Ovary (tissue), 9 donors: ENCODE results near the gene ABHD8. TPM values are rescaled to one million over a fixed set of nuclear protein-coding genes. Genes with fewer than 3 reads are reported as not detected.

Source experiments
- DNase-seq, 5 donors: peaks; one replicate each; pipeline ENCODE4 v3.0.0-alpha.2; 2019 to 2020
- H3K27ac ChIP-seq, 2 donors: fragments of 200-600 bp; one replicate each; pipeline versions ENCODE4 v1.5.1 to v1.8.0; 2019 to 2022
- H3K27me3 ChIP-seq: fragments of 200-600 bp; one replicate; pipeline ENCODE4 v1.8.0; 2022
- H3K36me3 ChIP-seq: fragments of 200-600 bp; sonication (generic); one replicate; pipeline ENCODE4 v1.5.1; 2019
- H3K4me1 ChIP-seq: one replicate; pipeline ENCODE4 v1.8.1; 2013; ENCODE audit warnings: mild to moderate bottlenecking, moderate library complexity; ENCODE audit not compliant: insufficient read depth
- H3K4me3 ChIP-seq: fragments of 200-600 bp; sonication (generic); one replicate; pipeline ENCODE4 v1.5.1; 2017
- H3K9me3 ChIP-seq, 2 donors: fragments of 200-600 bp in 1 of 2; sonication (generic) in 1 of 2; one replicate each; pipeline versions ENCODE4 v1.5.1 to v1.8.1; 2013 to 2019; ENCODE audit warnings: mild to moderate bottlenecking in 1 of 2, moderate library complexity in 1 of 2
- EP300 ChIP-seq: sonication (generic); formaldehyde crosslinking; IDR thresholded peaks from one replicate; pipeline ENCODE4 v1.6.1; 2017; ENCODE audit warnings: antibody characterized with exemption
- POLR2A ChIP-seq: fragments of 450-650 bp; IDR thresholded peaks from one replicate; pipeline ENCODE4 v1.6.1; 2017; ENCODE audit warnings: antibody characterized with exemption, mild to moderate bottlenecking, moderate library complexity
- WGBS, 3 donors: extraction: QIAGEN DNeasy Blood & Tissue Kit in 1 of 3; methylation state at CpG; one replicate each; pipeline versions ENCODE4 v1.1.5 to v1.1.7; 2013 to 2017; 5-methylcytosine and 5-hydroxymethylcytosine counted together
- intact Hi-C, 4 donors: fragments of 100-400 bp; cut with DNase I; formaldehyde crosslinking; loops; one replicate each; pipeline versions ENCODE4 v1.11.0 to v1.15.1; 2022 to 2023
- polyA plus RNA-seq, 2 donors: library from polyadenylated mRNA; stranded (reverse); fragments of 200-250 nt in 1 of 2; fragments of 350-450 nt in 1 of 2; fragmentation: Illumina TruSeq in 1 of 2; extraction: RNeasy Lipid Tissue Mini Kit (QIAGEN cat#74804) in 1 of 2; gene quantifications; one replicate each; pipeline ENCODE4 v1.2.3, GENCODE V29; 2013 to 2014
- total RNA-seq, 7 donors: library from RNA; depleted of rRNA in 2 of 7; stranded (reverse); fragments of >200 nt in 2 of 7; fragmentation: NEBNext Ultra II Directional in 3 of 7; extraction: Animal tissue kit (Norgen Biotek cat#: 25700) in 3 of 7; gene quantifications; one replicate each; pipeline versions ENCODE4 v1.1.0 to v1.2.4, GENCODE V29; 2016 to 2023
- TF ChIP-seq, protein P1 (sequence below), 3 donors: fragments of 450-650 bp in 2 of 3; fragments of 200-600 bp in 1 of 3; IDR thresholded peaks; one replicate each; pipeline versions ENCODE4 v1.5.1 to v1.8.0; 2016 to 2022; ENCODE audit warnings: antibody characterized with exemption in 3 of 3, mild to moderate bottlenecking in 1 of 3
- donor health status: DM: no; HTN: no; CAD: no; lungs with moderate emphysema.
- donor health status: DM: no; HTN: no; CAD: no.
- donor health status: Bipolar disorder and iron deficiency.
- donor health status: DM: yes; HTN: yes; CAD: no.
- donor health status: DM: no; HTN: no; CAD: no.
- donor health status: DM: yes; HTN: yes; CAD: no.

Gene ABHD8
- total and polyA plus RNA-seq, 9 donors = 0.55 to 25.1 (median 15.3) TPM

DNA sequence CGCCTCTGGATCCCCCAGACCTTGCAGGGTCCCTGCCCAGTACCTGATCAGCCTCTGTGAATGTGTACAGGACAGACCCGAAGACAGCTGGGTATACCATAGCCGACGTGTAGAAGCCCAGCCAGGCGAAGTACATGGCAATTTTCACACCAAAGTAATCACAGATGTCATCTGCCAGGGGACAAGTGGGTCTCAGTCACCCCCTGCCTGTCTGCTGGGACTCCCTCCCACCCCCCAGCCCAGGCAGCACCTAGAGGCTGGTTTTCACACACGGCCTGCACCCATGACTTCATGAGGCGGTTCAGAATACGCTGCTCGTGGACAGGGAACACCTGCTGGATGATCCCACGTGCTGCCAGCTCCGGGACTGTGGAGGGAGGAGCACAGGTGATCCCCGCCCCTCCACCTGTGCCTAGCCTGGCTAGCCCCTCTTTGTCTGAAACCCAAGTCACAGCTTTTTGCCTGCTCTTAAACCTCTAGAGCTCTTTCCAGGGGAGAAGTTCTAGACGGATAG, 27.9 kb upstream of the ABHD8 start:
- intact Hi-C loops = no loop called here

DNA sequence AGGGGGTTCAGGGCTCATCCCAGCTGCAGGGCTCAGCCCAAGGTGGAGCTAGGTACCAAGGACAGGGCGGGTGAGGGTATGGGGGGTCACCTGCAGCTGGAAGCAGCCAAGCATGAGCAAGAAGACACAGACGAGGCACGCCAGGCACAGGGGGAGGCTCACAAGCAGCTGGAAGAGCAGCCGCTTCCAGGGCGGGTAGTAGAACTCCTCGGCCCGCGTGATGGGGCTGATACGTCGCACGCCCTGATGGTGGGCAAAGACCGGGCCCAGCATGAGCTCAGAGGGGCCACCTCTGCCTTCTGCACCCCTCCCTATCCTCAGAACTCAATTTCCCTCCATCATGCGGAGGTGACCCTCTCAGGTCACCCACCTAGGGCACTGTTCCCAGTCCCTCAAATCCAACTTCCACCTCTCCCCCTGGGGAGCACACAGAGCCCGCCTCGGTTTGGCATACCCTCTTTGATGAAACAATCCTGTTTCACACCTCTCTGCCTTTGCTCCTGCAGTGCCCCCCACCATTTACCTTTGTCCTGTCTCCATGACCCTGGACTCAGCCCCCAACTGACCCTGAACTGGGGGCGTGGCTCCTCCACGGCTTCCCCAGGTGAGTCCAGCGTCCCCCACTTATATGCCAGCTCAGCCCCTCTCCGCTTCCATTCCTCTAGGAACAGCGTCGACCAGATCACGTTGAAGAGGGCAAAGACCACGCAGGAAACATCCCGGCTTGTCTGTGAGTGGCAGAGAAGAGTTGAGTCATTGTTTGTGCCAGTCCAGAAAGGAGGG, 27.2 kb upstream of the ABHD8 start:
- TF ChIP-seq, protein P1, sequence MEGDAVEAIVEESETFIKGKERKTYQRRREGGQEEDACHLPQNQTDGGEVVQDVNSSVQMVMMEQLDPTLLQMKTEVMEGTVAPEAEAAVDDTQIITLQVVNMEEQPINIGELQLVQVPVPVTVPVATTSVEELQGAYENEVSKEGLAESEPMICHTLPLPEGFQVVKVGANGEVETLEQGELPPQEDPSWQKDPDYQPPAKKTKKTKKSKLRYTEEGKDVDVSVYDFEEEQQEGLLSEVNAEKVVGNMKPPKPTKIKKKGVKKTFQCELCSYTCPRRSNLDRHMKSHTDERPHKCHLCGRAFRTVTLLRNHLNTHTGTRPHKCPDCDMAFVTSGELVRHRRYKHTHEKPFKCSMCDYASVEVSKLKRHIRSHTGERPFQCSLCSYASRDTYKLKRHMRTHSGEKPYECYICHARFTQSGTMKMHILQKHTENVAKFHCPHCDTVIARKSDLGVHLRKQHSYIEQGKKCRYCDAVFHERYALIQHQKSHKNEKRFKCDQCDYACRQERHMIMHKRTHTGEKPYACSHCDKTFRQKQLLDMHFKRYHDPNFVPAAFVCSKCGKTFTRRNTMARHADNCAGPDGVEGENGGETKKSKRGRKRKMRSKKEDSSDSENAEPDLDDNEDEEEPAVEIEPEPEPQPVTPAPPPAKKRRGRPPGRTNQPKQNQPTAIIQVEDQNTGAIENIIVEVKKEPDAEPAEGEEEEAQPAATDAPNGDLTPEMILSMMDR (IDR thresholded peaks at IDR 0.05) = no peak
- TF ChIP-seq EP300 (no peak), POLR2A (no peak)
- Histone ChIP-seq H3K27ac (no peak overlapping the region), H3K36me3 (no peaks in the 10 kb centered on the region), H3K4me3 (no peak overlapping the region), H3K27me3 (no peaks in the 10 kb centered on the region), H3K9me3 (no peaks in the 10 kb centered on the region), H3K4me1 (peaks cover 7% of the 10 kb centered on the region)
- intact Hi-C loops = no loop called here
- no peak for DNase-seq
- WGBS, 3 donors = 89 to 93% (median 92%) methylated on average over 24 of the region's 24 CpGs

More for the DNA sequence above, 27.9 kb upstream of the ABHD8 start:
- Histone ChIP-seq H3K4me3 (no peak overlapping the region), H3K9me3 (no peaks in the 10 kb centered on the region), H3K36me3 (no peaks in the 10 kb centered on the region), H3K27me3 (no peaks in the 10 kb centered on the region), H3K27ac (no peak overlapping the region), H3K4me1 (peaks cover 7% of the 10 kb centered on the region)
- DNase-seq = no peak
- WGBS, 3 donors = 81 to 87% (median 86%) methylated on average over 13 of the region's 13 CpGs
- TF ChIP-seq POLR2A (no peak), EP300 (no peak)
- TF ChIP-seq, protein P1 (IDR thresholded peaks at IDR 0.05) = no peak

DNA sequence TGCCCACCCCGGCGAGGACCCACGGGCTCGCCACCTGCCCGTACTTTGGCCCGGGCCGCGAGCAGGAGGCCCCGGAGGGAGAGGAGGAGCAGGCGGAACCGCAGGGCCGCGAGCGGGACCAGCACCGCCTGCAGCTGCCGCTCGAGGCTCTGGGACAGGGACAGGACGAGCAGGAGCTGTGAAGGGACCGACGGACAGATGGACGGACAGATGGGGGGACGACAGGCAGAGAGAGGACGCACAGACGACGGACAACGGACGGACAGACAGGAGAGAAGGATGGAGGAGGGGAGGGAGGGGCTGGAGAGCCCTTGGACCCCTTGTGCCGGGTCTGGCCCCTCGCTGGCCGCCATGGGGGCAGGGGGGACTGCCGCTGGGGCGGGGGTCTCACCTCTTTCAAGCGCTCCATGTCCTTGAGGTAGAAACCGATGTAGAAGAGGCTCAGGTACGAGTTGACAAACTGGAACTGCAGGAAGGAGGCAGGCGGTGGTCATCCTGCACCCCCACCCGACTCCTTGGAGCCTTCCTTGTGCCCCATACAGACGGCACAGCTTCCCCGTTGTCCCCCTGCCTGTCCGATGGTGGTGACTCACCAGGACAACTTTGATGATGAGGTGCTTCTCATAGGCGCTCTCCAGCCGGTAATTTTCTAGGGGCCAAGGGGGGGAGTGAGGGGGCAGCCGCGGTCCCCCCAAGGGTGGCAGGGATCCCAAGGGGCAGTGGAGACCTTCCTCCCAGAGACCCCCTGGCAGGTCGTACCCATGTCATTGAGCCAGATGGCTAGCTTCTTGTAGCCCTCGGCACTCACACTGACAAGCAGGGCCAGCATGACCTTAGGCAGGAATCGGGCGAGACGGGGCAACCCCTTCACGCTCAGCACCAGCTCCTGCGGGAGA, 26.4 kb upstream of the ABHD8 start:
- DNase-seq = no peak
- Histone ChIP-seq H3K9me3 (no peaks in the 10 kb centered on the region), H3K4me3 (no peak overlapping the region), H3K27me3 (no peaks in the 10 kb centered on the region), H3K4me1 (peaks cover 4% of the 10 kb centered on the region), H3K36me3 (no peaks in the 10 kb centered on the region), H3K27ac (no peak overlapping the region)
- intact Hi-C loops = no loop called here
- TF ChIP-seq EP300 (no peak), POLR2A (no peak)
- TF ChIP-seq, protein P1 (IDR thresholded peaks at IDR 0.05) = no peak
- WGBS, 3 donors = 66 to 75% (median 73%) methylated on average over 47 to 51 of the region's 51 CpGs

DNA sequence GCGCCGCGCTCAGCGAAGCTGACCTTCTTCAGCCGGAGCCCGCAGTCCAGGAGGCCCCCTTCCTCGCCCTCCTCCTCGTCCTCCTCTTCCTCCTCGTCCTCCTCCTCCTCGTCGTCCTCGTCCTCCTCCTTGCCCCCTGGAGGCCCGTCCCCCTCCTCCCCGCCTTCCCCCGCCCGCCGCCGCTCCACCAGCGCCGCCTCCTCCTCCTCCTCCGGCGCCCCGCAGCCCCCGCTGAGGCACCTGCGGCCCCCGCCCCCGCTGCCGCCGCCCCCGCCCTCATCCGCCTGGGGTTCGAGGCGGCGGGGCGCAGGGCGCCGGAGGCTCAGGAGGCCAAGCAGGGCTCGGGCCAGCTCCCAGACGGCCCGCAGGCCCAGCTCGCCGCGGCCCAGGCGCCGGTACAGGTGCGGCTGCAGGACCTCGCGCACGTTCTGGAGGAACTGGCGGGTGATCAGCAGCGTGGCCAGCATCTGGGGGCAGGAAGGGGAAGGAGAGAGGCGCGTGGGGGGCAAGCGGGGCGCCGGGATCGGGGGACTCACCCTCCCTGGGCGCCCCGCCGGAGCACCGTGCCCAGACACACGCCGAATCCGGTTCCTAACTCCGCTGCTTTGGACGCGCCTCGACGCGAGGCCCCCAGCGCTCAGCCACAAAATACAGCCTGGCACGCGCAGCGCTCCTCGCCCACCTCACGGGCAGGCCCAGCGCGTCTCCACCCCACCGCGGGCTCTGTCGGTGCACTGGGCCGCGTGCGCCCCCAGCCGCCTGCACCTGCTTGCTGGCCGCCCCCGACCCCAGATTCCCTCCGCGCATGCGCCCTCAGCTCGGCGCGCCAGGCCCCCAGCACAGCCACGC, 25.5 kb upstream of the ABHD8 start:
- H3K4me1 ChIP-seq = peaks cover 4% of the 10 kb centered on the region
- H3K9me3 ChIP-seq = no peaks in the 10 kb centered on the region
- no peaks in the 10 kb centered on the region for H3K36me3 ChIP-seq
- H3K27ac ChIP-seq = no peak overlapping the region
- intact Hi-C loops = no loop called here
- peak overlapping the region; percentile 40 for H3K4me3 ChIP-seq
- TF ChIP-seq, protein P1 (IDR thresholded peaks at IDR 0.05) = no peak
- TF ChIP-seq POLR2A (no peak), EP300 (no peak)
- WGBS, 3 donors = 9 to 19% (median 17%) methylated on average over 34 to 94 of the region's 94 CpGs
- H3K27me3 ChIP-seq = no peaks in the 10 kb centered on the region
- DNase-seq = no peak
